Cardiac muscle cell (in vitro differentiated cells and primary cell): Measurements from ENCODE around the gene SPATA20. TPM values are rescaled to one million over a fixed set of nuclear protein-coding genes. Genes with fewer than 3 reads are reported as not detected.

ENCODE experiments used
- DNase-seq, 2 donors: peaks; one replicate each; pipeline versions ENCODE4 v3.0.0 to v3.0.0-alpha.2; 2010 to 2017; ENCODE audit warnings: low read depth in 1 of 2, low spot score in 1 of 2
- H3K27ac ChIP-seq: fragments of 200-600 bp; sonication (generic); 2 replicates; pipeline ENCODE4 v1.5.1; 2016
- H3K27me3 ChIP-seq: fragments of 200-600 bp; sonication (generic); 2 replicates; pipeline ENCODE4 v1.6.0; 2016; ENCODE audit warnings: control low read depth
- H3K36me3 ChIP-seq: fragments of 200-600 bp; sonication (generic); 2 replicates; pipeline ENCODE4 v1.5.1; 2016; ENCODE audit warnings: control low read depth
- H3K4me1 ChIP-seq: fragments of 200-600 bp; sonication (generic); 2 replicates; pipeline ENCODE4 v1.8.1; 2017; ENCODE audit warnings: low read depth, mild to moderate bottlenecking, mixed run types
- H3K4me3 ChIP-seq: fragments of 200-600 bp; sonication (generic); 2 replicates; pipeline ENCODE4 v1.5.1; 2016; ENCODE audit warnings: mild to moderate bottlenecking
- H3K9me3 ChIP-seq: fragments of 200-600 bp; sonication (generic); 2 replicates; pipeline ENCODE4 v1.5.1; 2017; ENCODE audit warnings: low read depth, mild to moderate bottlenecking, control low read depth
- polyA plus RNA-seq: library from polyadenylated mRNA; unstranded; fragments of >200 nt; fragmentation: Nextera tagmentation; extraction: Ambion mirVana; gene quantifications from 2 replicates; pipeline ENCODE4 v1.2.1, GENCODE V29; 2016
- total RNA-seq: library from RNA; depleted of rRNA; stranded (reverse); fragments of >200 nt; gene quantifications from 2 replicates; pipeline ENCODE4 v1.2.3, GENCODE V29; 2016
- TF ChIP-seq, protein P1 (sequence below): IDR thresholded peaks from 2 replicates; pipeline ENCODE4 v1.5.1; 2012; ENCODE audit warnings: low read depth, mild to moderate bottlenecking, low read length

The SPATA20 gene
- total and polyA plus RNA-seq, 2 experiments from 2014 or later: 103 to 216 TPM

DNA sequence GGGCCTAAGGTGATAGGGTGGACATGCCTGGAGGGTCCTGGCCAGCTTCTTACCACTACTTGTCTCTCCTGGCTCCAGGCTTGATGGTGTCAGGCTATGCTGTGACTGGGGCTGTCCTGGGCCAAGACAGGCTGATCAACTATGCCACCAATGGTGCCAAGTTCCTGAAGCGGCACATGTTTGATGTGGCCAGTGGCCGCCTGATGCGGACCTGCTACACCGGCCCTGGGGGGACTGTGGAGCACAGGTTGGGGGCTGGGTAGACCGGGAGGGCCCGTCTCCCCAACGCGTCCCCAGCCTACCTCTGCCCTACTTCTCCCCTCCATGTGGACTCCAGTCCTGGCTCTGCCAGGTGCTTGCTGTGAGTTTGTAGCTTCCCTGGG is 4.5 kb downstream of the SPATA20 start:
- Histone ChIP-seq H3K9me3 (no peaks in the 10 kb centered on the region), H3K27ac (no peak overlapping the region), H3K36me3 (no peaks in the 10 kb centered on the region), H3K4me1 (no peaks in the 10 kb centered on the region), H3K4me3 (no peak overlapping the region), H3K27me3 (no peaks in the 10 kb centered on the region)
- DNase-seq: no peak
- TF ChIP-seq, protein P1, sequence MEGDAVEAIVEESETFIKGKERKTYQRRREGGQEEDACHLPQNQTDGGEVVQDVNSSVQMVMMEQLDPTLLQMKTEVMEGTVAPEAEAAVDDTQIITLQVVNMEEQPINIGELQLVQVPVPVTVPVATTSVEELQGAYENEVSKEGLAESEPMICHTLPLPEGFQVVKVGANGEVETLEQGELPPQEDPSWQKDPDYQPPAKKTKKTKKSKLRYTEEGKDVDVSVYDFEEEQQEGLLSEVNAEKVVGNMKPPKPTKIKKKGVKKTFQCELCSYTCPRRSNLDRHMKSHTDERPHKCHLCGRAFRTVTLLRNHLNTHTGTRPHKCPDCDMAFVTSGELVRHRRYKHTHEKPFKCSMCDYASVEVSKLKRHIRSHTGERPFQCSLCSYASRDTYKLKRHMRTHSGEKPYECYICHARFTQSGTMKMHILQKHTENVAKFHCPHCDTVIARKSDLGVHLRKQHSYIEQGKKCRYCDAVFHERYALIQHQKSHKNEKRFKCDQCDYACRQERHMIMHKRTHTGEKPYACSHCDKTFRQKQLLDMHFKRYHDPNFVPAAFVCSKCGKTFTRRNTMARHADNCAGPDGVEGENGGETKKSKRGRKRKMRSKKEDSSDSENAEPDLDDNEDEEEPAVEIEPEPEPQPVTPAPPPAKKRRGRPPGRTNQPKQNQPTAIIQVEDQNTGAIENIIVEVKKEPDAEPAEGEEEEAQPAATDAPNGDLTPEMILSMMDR: no peak

DNA sequence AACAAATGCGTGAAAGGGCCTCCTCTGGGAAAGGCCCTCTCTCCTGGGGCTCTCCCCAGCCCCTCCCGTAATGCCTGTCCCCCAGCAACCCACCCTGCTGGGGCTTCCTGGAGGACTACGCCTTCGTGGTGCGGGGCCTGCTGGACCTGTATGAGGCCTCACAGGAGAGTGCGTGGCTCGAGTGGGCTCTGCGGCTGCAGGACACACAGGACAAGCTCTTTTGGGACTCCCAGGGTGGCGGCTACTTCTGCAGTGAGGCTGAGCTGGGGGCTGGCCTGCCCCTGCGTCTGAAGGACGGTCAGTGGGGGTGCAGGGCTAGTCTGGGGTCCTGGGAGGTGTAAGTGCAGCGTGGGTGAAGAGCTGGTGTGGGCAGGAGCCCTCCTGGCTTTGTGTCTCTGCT is 4.9 kb downstream of the SPATA20 start:
- no peaks in the 10 kb centered on the region for H3K36me3 ChIP-seq
- no peak overlapping the region for H3K4me3 ChIP-seq
- H3K27me3 ChIP-seq: no peaks in the 10 kb centered on the region
- H3K4me1 ChIP-seq: no peaks in the 10 kb centered on the region
- TF ChIP-seq, protein P1: no peak
- DNase-seq: no peak
- H3K27ac ChIP-seq: no peak overlapping the region
- no peaks in the 10 kb centered on the region for H3K9me3 ChIP-seq

DNA sequence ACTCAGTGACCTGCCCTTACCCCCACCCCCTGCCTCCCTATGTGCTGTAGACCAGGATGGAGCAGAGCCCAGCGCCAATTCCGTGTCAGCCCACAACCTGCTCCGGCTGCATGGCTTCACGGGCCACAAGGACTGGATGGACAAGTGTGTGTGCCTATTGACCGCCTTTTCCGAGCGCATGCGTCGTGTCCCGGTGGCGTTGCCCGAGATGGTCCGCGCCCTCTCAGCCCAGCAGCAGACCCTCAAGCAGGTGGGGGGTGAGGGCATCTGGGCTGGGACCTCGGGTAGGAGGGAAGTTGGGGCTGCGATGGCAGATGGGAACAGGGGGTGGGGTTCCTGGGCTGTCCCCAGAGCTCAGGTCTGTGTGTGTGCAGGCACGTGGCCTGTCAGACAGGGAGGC is 7.2 kb downstream of the SPATA20 start:
- DNase-seq: no peak
- Histone ChIP-seq H3K27ac (no peak overlapping the region), H3K9me3 (no peaks in the 10 kb centered on the region), H3K4me1 (no peaks in the 10 kb centered on the region), H3K27me3 (peaks cover 13% of the 10 kb centered on the region), H3K36me3 (no peaks in the 10 kb centered on the region), H3K4me3 (no peak overlapping the region)
- TF ChIP-seq, protein P1: no peak

DNA sequence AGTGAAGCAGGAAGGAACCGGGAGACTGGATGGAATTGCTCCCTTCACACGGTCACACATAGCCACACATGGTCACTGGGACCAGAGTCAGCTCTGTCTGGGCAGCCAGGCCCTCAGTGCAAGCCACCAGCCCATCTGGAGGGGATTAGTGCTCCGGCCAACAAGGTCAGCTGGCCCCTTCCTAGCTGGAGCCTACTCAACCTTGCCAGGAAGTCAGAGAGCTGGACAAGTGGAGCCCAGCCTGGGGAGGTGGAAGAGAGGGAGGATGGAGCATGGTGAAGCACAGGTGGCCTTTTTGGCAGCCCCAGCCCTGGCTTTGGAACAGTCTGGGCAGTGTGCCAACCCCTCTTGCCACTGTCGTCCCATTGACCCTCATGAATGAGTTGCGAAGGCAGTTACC is 9.8 kb downstream of the SPATA20 start:
- TF ChIP-seq, protein P1: no peak
- Histone ChIP-seq H3K9me3 (no peaks in the 10 kb centered on the region), H3K27ac (no peak overlapping the region)

DNA sequence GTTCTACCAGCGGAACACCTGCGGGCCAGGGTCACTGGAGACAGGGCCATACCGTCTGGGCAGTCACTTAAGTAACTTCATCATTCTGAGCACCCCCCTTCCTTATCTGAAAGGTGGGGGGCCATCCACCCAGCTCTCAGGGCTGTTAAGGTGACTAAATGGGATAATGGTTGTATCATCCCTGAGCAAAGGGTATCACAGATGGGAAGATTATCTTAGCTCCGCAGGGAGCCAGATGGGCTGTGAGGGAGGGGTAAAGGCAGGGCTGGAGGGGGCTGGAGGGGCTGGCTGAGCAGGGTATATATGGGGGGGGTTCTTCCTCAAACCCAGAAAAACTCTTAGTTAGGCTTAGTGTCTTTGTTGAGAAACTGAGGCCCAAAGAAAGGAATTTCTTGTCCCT is 10.7 kb downstream of the SPATA20 start:
- no peak overlapping the region for H3K27ac ChIP-seq
- DNase-seq: no peak
- TF ChIP-seq, protein P1: no peak
- peaks cover 8% of the 10 kb centered on the region for H3K4me1 ChIP-seq
- no peak overlapping the region for H3K4me3 ChIP-seq
- H3K9me3 ChIP-seq: no peaks in the 10 kb centered on the region
- H3K27me3 ChIP-seq: peaks cover 39% of the 10 kb centered on the region
- H3K36me3 ChIP-seq: no peaks in the 10 kb centered on the region

More for the DNA sequence above, 9.8 kb downstream of the SPATA20 start:
- no peak for DNase-seq
- H3K4me3 ChIP-seq: no peak overlapping the region
- H3K36me3 ChIP-seq: no peaks in the 10 kb centered on the region
- peaks cover 31% of the 10 kb centered on the region for H3K27me3 ChIP-seq
- H3K4me1 ChIP-seq: peaks cover 4% of the 10 kb centered on the region

DNA sequence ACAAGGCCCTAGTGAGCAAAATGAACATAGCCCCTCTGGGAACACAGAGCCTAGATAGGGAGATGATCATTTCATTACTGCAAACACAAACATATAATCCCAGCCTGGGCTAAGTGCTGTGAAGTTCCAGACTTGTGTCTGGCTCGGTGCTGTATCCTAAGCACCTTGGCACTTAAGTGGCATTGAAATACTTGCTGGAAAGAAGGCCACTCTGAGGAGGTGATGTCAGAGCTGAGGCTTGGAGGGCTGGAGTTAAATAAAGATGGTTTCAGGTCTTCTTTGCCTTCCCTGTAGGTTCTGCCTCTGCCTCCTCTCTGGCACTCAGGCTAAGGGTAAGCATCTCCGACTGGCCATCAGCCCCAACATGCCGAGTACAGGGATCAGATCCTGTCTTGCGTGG is 11.1 kb downstream of the SPATA20 start:
- Histone ChIP-seq H3K4me1 (peaks cover 12% of the 10 kb centered on the region), H3K27ac (no peak overlapping the region), H3K9me3 (no peaks in the 10 kb centered on the region), H3K4me3 (no peak overlapping the region), H3K36me3 (no peaks in the 10 kb centered on the region), H3K27me3 (peaks cover 43% of the 10 kb centered on the region)
- TF ChIP-seq, protein P1: no peak
- DNase-seq: no peak
